ENCODE measurements around the gene PRKN. TPM values are rescaled to one million over a fixed set of nuclear protein-coding genes. Genes with fewer than 3 reads are reported as not detected.

The PRKN gene
- total RNA-seq, 1 donor from 2014 or later = 0.79 TPM

DNA sequence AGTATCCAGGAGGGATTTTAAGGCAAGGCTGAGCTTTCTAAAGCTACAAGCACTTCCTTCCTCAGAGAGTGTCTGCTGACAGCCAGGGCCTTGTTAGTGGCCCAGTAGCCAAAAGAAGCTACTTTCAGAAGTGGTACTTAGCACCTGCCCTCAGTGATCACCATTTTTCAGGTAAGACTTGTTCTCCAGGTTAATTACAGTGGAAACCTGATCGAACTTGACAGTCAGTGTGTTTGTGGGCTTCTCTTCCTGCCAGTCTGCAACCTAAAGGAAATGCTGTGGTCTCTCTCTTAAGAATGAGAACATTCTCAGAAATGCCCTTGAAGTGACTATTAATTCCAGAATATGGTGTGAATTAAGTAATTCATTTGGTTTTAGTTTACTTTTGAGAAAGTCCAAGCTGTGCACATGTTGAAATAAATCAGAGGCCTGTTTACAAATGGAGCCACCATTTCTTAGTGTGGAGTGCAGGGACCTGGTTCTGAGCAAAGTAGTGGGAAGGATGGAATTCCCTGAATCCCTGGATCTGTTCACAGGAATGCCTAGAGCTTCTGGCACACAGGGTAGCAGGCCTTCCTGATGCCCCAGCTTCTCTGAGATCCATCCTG, 1268.5 kb downstream of the PRKN start:
- no peaks in the 10 kb centered on the region for H3K36me3 ChIP-seq (ENCODE audit: control insufficient read depth, insufficient read depth, low read length)
- TF ChIP-seq, protein P1, sequence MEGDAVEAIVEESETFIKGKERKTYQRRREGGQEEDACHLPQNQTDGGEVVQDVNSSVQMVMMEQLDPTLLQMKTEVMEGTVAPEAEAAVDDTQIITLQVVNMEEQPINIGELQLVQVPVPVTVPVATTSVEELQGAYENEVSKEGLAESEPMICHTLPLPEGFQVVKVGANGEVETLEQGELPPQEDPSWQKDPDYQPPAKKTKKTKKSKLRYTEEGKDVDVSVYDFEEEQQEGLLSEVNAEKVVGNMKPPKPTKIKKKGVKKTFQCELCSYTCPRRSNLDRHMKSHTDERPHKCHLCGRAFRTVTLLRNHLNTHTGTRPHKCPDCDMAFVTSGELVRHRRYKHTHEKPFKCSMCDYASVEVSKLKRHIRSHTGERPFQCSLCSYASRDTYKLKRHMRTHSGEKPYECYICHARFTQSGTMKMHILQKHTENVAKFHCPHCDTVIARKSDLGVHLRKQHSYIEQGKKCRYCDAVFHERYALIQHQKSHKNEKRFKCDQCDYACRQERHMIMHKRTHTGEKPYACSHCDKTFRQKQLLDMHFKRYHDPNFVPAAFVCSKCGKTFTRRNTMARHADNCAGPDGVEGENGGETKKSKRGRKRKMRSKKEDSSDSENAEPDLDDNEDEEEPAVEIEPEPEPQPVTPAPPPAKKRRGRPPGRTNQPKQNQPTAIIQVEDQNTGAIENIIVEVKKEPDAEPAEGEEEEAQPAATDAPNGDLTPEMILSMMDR (IDR thresholded peaks at IDR 0.05; ENCODE audit: insufficient read depth, low read length, severe bottlenecking) = no peak
- no peak overlapping the region for H3K4me3 ChIP-seq (ENCODE audit: low read depth, low read length)
- H3K27me3 ChIP-seq (ENCODE audit: control insufficient read depth, insufficient read depth, low read length) = no peaks in the 10 kb centered on the region
- FAIRE-seq = no peak
- no peak for DNase-seq (ENCODE audit: low read depth)

DNA sequence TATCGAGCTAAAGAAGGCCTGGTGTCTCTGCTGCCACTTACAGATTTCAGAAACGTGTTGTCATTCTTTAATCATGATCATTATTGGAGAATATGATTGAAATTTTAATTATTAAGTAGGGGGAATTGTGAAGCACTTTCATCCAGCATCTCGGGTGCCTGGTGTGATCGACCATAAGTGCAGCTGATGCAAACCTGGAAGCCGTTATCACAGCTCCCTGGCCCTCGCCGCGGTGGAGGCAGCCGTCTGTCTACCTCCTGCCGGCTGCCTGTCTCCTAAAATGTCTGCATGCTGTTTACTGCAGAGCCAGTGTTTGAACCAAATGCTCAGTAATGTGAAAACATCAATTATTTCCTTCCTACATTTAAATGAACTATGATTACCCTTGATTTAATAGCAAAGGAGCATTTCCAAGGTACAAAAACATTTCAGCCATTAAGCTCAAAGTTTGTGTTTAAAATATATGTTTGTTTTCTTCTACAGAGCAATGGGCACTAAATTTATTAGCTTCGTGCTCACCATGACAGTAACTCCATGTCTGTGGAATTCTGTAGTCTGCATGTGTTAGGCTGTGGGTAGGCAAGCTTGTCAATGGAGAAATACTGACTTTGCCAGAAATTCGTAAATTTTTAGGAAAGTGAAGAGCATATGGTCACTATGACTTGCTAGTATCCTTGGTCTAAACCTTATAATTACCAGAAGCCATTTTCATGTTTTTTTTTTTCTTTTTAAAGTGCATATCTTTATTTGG, 1269.2 kb downstream of the PRKN start:
- FAIRE-seq (no peak), DNase-seq (ENCODE audit: low read depth) (no peak)
- TF ChIP-seq, protein P1 (IDR thresholded peaks at IDR 0.05; ENCODE audit: insufficient read depth, low read length, severe bottlenecking) = no peak

DNA sequence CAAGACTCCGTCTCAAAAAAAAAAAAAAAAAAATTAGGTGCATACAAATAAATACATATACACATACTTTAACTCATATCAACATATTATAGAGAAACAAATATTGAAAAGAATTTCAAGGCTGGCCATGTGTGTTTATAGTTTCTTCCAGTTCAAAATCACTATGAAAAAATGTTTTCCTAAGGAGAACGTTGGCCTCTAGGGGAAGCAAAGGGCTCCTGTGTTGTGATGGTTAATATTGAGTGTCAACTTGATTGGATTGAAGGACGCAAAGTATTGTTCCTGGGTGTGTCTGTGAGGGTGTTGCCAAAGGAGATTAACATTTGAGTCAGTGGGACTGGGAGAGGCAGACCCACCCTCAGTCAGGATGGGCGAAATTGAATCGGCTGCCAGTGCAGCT, 1271.7 kb downstream of the PRKN start:
- DNase-seq (ENCODE audit: low read depth) (no peak), FAIRE-seq (no peak)
- Histone ChIP-seq H3K27me3 (ENCODE audit: control insufficient read depth, insufficient read depth, low read length) (no peaks in the 10 kb centered on the region), H3K4me3 (ENCODE audit: low read depth, low read length) (no peak overlapping the region), H3K36me3 (ENCODE audit: control insufficient read depth, insufficient read depth, low read length) (no peaks in the 10 kb centered on the region)
- TF ChIP-seq, protein P1 (IDR thresholded peaks at IDR 0.05; ENCODE audit: insufficient read depth, low read length, severe bottlenecking) = no peak

More for the DNA sequence above, 1269.2 kb downstream of the PRKN start:
- H3K4me3 ChIP-seq (ENCODE audit: low read depth, low read length) = no peak overlapping the region
- no peaks in the 10 kb centered on the region for H3K36me3 ChIP-seq (ENCODE audit: control insufficient read depth, insufficient read depth, low read length)
- H3K27me3 ChIP-seq (ENCODE audit: control insufficient read depth, insufficient read depth, low read length) = no peaks in the 10 kb centered on the region

DNA sequence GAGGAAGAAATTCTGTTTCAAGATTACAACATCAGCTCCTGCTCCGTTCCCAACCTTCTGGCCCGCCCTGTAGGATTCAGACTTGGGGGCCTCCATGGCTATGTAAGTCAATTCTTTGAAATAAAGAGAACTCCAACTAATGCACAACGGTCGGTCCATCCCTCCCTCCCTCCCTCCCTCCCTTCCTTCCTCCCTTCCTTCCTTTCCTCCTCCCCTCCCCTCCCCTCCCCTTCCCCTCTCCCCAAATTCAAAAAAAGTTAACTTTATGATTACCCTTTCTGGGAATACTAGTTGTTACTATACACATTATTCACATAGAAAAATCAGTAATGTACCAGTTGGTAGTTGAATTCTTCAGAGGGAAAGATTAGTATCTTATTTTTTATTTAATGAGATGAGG, 1274.0 kb downstream of the PRKN start:
- Histone ChIP-seq H3K27me3 (ENCODE audit: control insufficient read depth, insufficient read depth, low read length) (no peaks in the 10 kb centered on the region), H3K36me3 (ENCODE audit: control insufficient read depth, insufficient read depth, low read length) (no peaks in the 10 kb centered on the region), H3K4me3 (ENCODE audit: low read depth, low read length) (no peak overlapping the region)
- TF ChIP-seq, protein P1 (IDR thresholded peaks at IDR 0.05; ENCODE audit: insufficient read depth, low read length, severe bottlenecking) = no peak
- FAIRE-seq = no peak
- DNase-seq (ENCODE audit: low read depth) = no peak

DNA sequence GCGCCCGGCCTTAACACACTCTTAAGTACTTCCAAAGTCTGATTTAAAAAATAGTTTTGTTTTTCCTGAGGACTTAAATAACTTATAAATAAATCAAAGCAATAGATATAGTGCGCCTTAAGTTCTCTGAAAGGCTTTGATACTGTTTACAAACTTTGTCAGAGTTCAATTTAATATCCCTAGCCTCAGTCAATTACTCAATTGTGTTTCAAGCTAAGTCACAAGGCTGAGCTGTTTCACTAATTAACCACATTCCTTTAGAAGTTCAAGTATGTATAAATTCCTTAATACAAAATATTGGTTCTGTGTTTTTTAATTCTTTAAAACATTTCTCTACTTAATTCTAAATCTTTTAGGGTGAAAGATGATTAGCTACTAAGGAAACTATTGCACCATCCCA, 1275.3 kb downstream of the PRKN start:
- DNase-seq (ENCODE audit: low read depth) = no peak
- H3K4me3 ChIP-seq (ENCODE audit: low read depth, low read length) = no peak overlapping the region
- no peak for FAIRE-seq
- no peaks in the 10 kb centered on the region for H3K27me3 ChIP-seq (ENCODE audit: control insufficient read depth, insufficient read depth, low read length)
- H3K36me3 ChIP-seq (ENCODE audit: control insufficient read depth, insufficient read depth, low read length) = no peaks in the 10 kb centered on the region
- TF ChIP-seq, protein P1 (IDR thresholded peaks at IDR 0.05; ENCODE audit: insufficient read depth, low read length, severe bottlenecking) = no peak

Measured in bronchial epithelial cell (primary cell).